Hepatocyte (in vitro differentiated cells): ENCODE data around the gene ADCY2. TPM values are rescaled to one million over a fixed set of nuclear protein-coding genes. Genes with fewer than 3 reads are reported as not detected.

Experiments used
- DNase-seq: peaks from one replicate; pipeline ENCODE4 v3.0.0-alpha.2; 2016; ENCODE audit warnings: low spot score
- H2AFZ ChIP-seq: fragments of 200-600 bp; sonication (generic); 2 replicates; pipeline ENCODE4 v1.6.0; 2016; ENCODE audit warnings: antibody characterized with exemption, mild to moderate bottlenecking
- H3K27ac ChIP-seq: fragments of 200-600 bp; sonication (generic); 2 replicates; pipeline ENCODE4 v1.5.1; 2016; ENCODE audit warnings: mild to moderate bottlenecking
- H3K27me3 ChIP-seq: fragments of 200-600 bp; sonication (generic); 2 replicates; pipeline ENCODE4 v1.6.1; 2016
- H3K36me3 ChIP-seq: fragments of 200-600 bp; sonication (generic); replicated peaks from 2 replicates; pipeline ENCODE4 v1.5.1; 2016; ENCODE audit warnings: low read depth; ENCODE audit not compliant: insufficient read depth
- H3K4me1 ChIP-seq: fragments of 200-600 bp; sonication (generic); 2 replicates; pipeline ENCODE4 v1.5.1; 2016; ENCODE audit warnings: mild to moderate bottlenecking, moderate library complexity; ENCODE audit not compliant: insufficient read depth
- H3K4me2 ChIP-seq: fragments of 200-600 bp; sonication (generic); 2 replicates; pipeline ENCODE4 v1.6.0; 2016
- H3K4me3 ChIP-seq: fragments of 200-600 bp; sonication (generic); 2 replicates; pipeline ENCODE4 v1.5.1; 2016; ENCODE audit warnings: mild to moderate bottlenecking
- H3K79me2 ChIP-seq: fragments of 200-600 bp; sonication (generic); 2 replicates; pipeline ENCODE4 v1.6.0; 2017; ENCODE audit warnings: mild to moderate bottlenecking
- H3K9me2 ChIP-seq: fragments of 200-600 bp; sonication (generic); replicated peaks from 2 replicates; pipeline ENCODE4 v1.6.0; 2017; ENCODE audit warnings: mild to moderate bottlenecking; ENCODE audit not compliant: insufficient read depth
- H3K9me3 ChIP-seq: fragments of 200-600 bp; sonication (generic); 2 replicates; pipeline ENCODE4 v1.5.1; 2016; ENCODE audit warnings: low read depth, mild to moderate bottlenecking
- H4K20me1 ChIP-seq: fragments of 200-600 bp; sonication (generic); 2 replicates; pipeline ENCODE4 v1.6.0; 2016; ENCODE audit warnings: mild to moderate bottlenecking; ENCODE audit not compliant: insufficient read depth, poor library complexity, severe bottlenecking
- CTCF ChIP-seq: fragments of 200-600 bp; sonication (generic); IDR thresholded peaks from 2 replicates; pipeline ENCODE4 v1.5.1; 2016; ENCODE audit warnings: antibody characterized with exemption, mild to moderate bottlenecking; ENCODE audit not compliant: poor library complexity
- EZH2 ChIP-seq: fragments of 200-600 bp; sonication (generic); IDR thresholded peaks from 2 replicates; pipeline ENCODE4 v1.6.1; 2016; ENCODE audit warnings: antibody characterized with exemption, mild to moderate bottlenecking, borderline replicate concordance
- EZH2phosphoT487 ChIP-seq: fragments of 200-600 bp; sonication (generic); IDR thresholded peaks from one replicate; pipeline ENCODE4 v1.6.1; 2018; ENCODE audit warnings: antibody characterized with exemption, mild to moderate bottlenecking, low read depth, moderate library complexity; ENCODE audit not compliant: unreplicated experiment, severe bottlenecking
- WGBS: methylation state at CpG from one replicate; pipeline ENCODE4 v1.1.6; 2016; ENCODE audit warnings: low lambda C conversion rate; ENCODE audit errors: missing lambda C conversion rate; 5-methylcytosine and 5-hydroxymethylcytosine counted together
- polyA plus RNA-seq: library from polyadenylated mRNA; unstranded; fragments of >200 nt; fragmentation: Nextera tagmentation; extraction: Ambion mirVana; gene quantifications from 2 replicates; pipeline ENCODE4 v1.2.1, GENCODE V29; 2016
- total RNA-seq: library from RNA; depleted of rRNA; stranded (reverse); fragments of >200 nt; gene quantifications from 2 replicates; pipeline ENCODE4 v1.2.3, GENCODE V29; 2014

The ADCY2 gene
- total and polyA plus RNA-seq, 2 experiments from 2014 or later = 3.2 to 8.5 TPM

DNA sequence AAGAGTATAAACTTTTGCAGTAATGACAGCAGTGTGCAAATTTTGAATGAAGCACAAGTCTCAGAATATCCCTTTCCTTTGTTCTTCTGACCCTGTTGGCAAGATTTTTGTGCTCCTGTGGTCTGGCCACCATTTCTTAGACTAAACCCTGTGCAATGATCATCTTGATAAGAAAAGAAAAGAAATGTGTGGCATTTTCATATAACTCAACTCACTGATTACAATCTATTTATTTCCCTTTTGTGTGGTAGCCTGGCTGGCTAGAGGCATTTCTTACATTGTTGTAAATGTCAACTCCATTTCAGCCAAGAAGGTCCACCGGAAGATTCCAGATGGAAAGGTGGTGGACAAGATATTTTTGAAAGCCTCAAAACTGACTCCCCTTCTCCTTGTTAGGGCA is 41.9 kb downstream of the ADCY2 start:
- H3K79me2 ChIP-seq = no peaks in the 10 kb centered on the region
- no peak overlapping the region for H3K4me3 ChIP-seq
- H3K36me3 ChIP-seq = no peaks in the 10 kb centered on the region
- no peaks in the 10 kb centered on the region for H3K27me3 ChIP-seq
- 83% methylated on average over 1 of the region's 1 CpG for WGBS
- H4K20me1 ChIP-seq = no peaks in the 10 kb centered on the region
- H2AFZ ChIP-seq = no peak overlapping the region
- no peaks in the 10 kb centered on the region for H3K4me1 ChIP-seq
- no peaks in the 10 kb centered on the region for H3K9me2 ChIP-seq
- no peak for TF ChIP-seq EZH2
- no peak for TF ChIP-seq EZH2phosphoT487
- no peak for TF ChIP-seq CTCF
- H3K4me2 ChIP-seq = no peak overlapping the region
- no peaks in the 10 kb centered on the region for H3K9me3 ChIP-seq
- H3K27ac ChIP-seq = no peak overlapping the region
- DNase-seq = no peak

- Histone ChIP-seq H3K9me2 (no peaks in the 10 kb centered on the region), H3K79me2 (no peaks in the 10 kb centered on the region), H3K27me3 (no peaks in the 10 kb centered on the region), H3K4me1 (no peaks in the 10 kb centered on the region), H2AFZ (no peak overlapping the region), H4K20me1 (no peaks in the 10 kb centered on the region), H3K36me3 (no peaks in the 10 kb centered on the region), H3K9me3 (no peaks in the 10 kb centered on the region), H3K4me3 (no peak overlapping the region), H3K27ac (no peak overlapping the region), H3K4me2 (no peak overlapping the region)
- 64% methylated on average over 2 of the region's 2 CpGs for WGBS
- TF ChIP-seq EZH2 (no peak), EZH2phosphoT487 (no peak), CTCF (no peak)
- no peak for DNase-seq
Observed at GRCh38 chr5:7445068-7445467, 49.1 kb downstream of the ADCY2 start.

DNA sequence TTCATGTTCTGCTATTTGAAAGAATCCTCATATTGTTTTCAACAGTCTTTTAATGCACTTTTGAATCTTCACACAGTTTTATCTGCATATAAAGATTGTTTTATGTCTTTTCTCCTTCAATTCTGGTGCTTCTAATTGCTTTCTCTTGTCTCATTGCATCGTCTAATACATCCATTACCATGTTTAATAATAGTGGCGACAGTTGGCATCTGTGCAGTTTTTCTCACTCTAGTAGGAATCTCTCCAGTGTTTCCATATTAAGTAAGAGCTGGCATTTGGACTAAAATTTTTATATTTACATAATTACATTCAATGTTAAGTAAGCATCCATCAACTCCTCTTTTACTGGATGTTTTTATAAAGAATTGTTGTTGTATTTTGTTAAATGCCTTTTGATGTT is 49.9 kb downstream of the ADCY2 start:
- Histone ChIP-seq H3K36me3 (no peaks in the 10 kb centered on the region), H3K4me1 (no peaks in the 10 kb centered on the region), H3K9me3 (no peaks in the 10 kb centered on the region), H3K27me3 (no peaks in the 10 kb centered on the region), H3K79me2 (no peaks in the 10 kb centered on the region), H3K4me2 (no peak overlapping the region), H3K9me2 (no peaks in the 10 kb centered on the region), H3K27ac (no peak overlapping the region), H4K20me1 (no peaks in the 10 kb centered on the region), H3K4me3 (no peak overlapping the region), H2AFZ (no peak overlapping the region)
- DNase-seq = no peak
- TF ChIP-seq CTCF (no peak), EZH2 (no peak), EZH2phosphoT487 (no peak)
- WGBS = 81% methylated on average over 2 of the region's 2 CpGs

- 94% methylated on average over 8 of the region's 8 CpGs for WGBS
- no peak overlapping the region for H3K4me2 ChIP-seq
Observed at GRCh38 chr5:7446913-7447312, 51.0 kb downstream of the ADCY2 start.

More at GRCh38 chr5:7446913-7447312, 51.0 kb downstream of the ADCY2 start:
- Histone ChIP-seq H2AFZ (no peak overlapping the region), H3K36me3 (no peaks in the 10 kb centered on the region), H3K9me2 (no peaks in the 10 kb centered on the region), H3K4me1 (no peaks in the 10 kb centered on the region), H3K9me3 (no peaks in the 10 kb centered on the region), H4K20me1 (no peaks in the 10 kb centered on the region), H3K4me3 (no peak overlapping the region), H3K79me2 (no peaks in the 10 kb centered on the region), H3K27ac (no peak overlapping the region), H3K27me3 (no peaks in the 10 kb centered on the region)
- no peak for TF ChIP-seq EZH2phosphoT487
- no peak for TF ChIP-seq CTCF
- no peak for TF ChIP-seq EZH2
- no peak for DNase-seq
